HG02840 (cell line): ENCODE measurements around the gene EPHA5.

ENCODE experiments used
- ATAC-seq: cut with Tn5 transposase; IDR thresholded peaks from one replicate; pipeline ENCODE4 v1.9.1; 2021; ENCODE audit warnings: mild to moderate bottlenecking, moderate library complexity, moderate number of reproducible peaks; ENCODE audit not compliant: unreplicated experiment, low FRiP score

The EPHA5 gene

DNA sequence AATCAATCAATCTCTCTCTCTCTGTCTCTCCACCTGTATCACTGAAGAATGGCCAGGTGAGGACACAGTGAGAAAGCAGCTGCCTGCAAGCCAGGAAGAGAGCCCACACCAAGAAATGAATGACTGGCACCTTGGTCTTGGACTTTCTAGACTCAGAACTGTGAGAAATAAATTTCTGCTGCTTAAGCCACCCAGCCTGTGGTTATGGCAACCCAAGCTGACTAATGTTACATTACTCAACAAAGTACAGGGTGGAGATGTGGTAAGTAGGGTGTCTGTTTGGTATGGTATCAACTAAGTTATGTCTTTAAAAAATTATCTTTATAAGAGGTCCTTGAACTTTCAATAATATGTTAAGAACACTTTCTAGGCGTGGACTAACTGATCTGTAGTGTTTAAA is 159.3 kb downstream of the EPHA5 start:
- no peak for ATAC-seq

DNA sequence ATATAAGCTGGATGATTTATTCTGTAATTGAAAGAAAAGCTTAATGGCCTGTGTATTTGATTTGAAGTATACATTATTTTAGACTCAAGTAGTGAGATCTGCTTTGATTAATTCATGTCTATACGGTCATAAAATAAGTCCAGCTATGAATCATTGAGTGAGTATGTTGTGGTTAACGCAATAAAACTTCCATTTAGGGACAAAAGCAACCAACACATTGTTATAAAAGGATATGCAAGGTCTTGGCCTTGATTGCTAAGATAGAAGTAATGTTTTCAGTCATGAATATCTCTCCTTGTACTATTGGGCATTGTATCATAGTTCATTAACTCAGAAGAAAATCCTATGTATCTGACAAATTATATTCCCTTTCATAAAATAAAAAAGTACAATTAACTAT is 162.1 kb downstream of the EPHA5 start:
- no peak for ATAC-seq

DNA sequence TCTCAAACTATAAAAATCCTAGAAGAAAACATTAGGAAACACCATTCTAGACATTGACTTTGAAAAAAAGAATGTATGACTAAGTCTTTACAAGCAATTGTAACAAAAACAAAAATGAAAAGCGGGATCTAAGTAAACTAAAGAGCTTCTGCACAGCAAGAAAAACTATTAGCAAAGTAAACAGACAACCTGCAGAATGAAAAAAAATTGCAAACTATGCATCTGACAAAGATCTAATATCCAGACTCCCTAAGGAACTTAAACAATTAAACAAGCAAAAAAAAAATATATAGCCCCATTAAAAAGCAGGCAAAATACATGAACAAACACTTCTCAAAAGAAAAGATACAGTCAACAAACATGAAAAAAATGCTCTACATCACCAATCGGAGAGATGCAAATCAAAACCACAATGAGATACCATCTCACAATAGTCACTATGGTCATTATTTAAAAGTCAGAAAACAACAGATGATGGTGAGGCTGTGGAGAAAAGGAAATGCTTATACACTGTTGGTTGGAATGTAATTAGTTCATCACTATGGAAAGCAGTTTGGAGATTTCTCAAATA is 168.1 kb downstream of the EPHA5 start:
- no peak for ATAC-seq

- no peak for ATAC-seq
Observed at GRCh38 chr4:65498606-65499005, 171.7 kb downstream of the EPHA5 start.

GRCh38 chr4:65495439-65495838 is 174.8 kb downstream of the EPHA5 start:
- no peak for ATAC-seq

GRCh38 chr4:65482410-65482809 is 187.9 kb downstream of the EPHA5 start:
- no peak for ATAC-seq

- no peak for ATAC-seq
Observed at GRCh38 chr4:65472531-65472930, 197.8 kb downstream of the EPHA5 start.

GRCh38 chr4:65467068-65467680 is 203.1 kb downstream of the EPHA5 start:
- no peak for ATAC-seq

DNA sequence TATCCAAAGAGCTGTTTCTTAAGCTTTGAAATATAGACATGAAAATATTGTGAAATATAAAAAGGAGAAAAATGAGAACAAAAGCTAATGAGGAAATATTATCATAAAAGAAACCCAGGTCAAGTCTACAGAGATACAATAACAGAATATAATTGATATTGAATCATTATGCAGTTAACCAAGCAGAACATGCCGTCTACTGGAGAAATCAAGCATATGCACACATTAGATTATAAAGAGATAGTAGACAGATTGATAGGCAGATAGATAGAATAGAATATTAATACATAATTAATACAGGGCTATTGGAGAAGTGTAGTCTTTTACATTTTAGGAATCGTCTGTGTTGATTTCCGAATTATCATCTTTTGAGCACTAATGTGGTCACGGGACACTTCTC is 208.5 kb downstream of the EPHA5 start:
- no peak for ATAC-seq

DNA sequence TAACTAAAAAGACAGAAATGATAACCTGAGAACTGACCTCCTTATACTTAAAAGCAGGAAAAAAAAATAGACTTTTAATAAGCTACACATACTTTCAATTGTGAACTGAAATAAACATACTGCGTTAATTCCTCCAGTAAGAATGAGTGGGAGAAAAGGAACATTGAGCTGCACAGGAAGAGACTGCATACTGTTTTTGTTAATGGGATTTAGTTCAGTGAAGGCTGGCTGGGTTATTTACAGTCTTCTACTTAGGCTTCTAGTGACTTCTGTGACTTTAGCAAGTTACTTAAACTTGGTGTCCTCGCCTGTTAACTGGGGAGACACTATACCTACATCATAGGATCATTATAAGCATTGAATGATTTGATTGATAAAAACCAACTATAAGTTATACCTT is 213.3 kb downstream of the EPHA5 start:
- no peak for ATAC-seq

GRCh38 chr4:65456579-65456978 is 213.7 kb downstream of the EPHA5 start:
- ATAC-seq: no peak

GRCh38 chr4:65453398-65453797 is 216.9 kb downstream of the EPHA5 start:
- no peak for ATAC-seq

DNA sequence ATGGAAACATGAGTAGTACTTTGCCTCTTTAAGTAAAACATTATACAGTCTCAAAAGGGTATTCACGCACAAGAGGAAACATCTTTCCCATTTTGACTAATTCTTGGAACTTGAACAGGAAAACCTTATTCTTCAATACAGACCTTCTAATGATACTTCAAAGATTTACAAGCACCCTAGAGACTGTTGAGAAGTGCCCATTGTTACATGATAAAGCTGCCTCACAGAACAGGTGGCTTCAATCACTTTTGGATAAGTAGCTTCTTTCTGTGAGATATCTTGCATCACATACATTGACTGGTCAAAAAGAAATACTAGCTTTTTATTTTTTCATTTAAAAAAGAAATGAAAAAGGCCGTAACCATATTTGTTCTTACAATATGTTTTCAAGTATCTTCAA is 219.4 kb downstream of the EPHA5 start:
- no peak for ATAC-seq

DNA sequence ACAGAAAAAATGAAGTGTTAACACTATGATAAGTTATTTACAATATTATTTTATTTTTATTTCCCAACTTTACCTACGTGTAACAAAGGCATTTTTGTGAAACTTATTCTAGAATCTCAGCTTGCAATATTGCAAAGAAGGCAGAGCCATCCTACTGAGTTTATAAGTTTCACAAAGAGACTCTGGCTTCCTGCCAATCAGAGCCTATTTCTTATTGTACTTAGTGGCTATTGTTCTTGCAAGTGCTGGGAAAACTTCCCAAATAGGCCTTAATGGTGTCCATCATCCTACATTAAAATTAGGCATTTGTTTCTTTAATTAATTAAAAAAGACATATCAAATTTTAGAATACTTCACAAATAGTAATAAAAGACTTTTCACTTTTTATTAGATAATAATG is 233.2 kb downstream of the EPHA5 start:
- no peak for ATAC-seq

GRCh38 chr4:65422109-65422508 is 248.2 kb downstream of the EPHA5 start:
- no peak for ATAC-seq

GRCh38 chr4:65420036-65420435 is 250.3 kb downstream of the EPHA5 start:
- ATAC-seq: no peak

- no peak for ATAC-seq
Observed at GRCh38 chr4:65416891-65417290, 253.4 kb downstream of the EPHA5 start.

GRCh38 chr4:65407483-65407882 is 262.8 kb downstream of the EPHA5 start:
- no peak for ATAC-seq

GRCh38 chr4:65401083-65401482 is 269.2 kb downstream of the EPHA5 start:
- no peak for ATAC-seq

GRCh38 chr4:65399084-65399483 is 271.2 kb downstream of the EPHA5 start:
- no peak for ATAC-seq

DNA sequence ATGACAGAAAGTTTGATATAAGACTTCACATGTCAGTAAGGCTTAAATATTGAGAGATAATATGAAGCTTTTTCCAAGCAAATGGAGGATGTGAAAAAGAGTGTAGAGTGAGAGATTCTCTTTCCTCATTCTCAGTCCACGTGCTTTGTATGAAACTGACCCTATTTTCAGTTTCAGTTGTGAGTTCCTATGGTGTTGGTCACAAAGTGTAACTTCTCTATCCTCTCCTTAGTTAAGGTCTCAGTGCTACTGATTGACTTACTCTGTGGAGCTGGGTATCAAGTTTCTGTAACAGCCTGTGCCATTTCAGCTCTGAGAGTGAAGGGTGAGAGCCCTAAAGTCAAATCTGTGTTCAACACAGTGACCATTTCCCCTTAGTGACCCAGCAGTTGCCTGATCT is 277.2 kb downstream of the EPHA5 start:
- no peak for ATAC-seq

- no peak for ATAC-seq
Observed at GRCh38 chr4:65392488-65392887, 277.8 kb downstream of the EPHA5 start.

DNA sequence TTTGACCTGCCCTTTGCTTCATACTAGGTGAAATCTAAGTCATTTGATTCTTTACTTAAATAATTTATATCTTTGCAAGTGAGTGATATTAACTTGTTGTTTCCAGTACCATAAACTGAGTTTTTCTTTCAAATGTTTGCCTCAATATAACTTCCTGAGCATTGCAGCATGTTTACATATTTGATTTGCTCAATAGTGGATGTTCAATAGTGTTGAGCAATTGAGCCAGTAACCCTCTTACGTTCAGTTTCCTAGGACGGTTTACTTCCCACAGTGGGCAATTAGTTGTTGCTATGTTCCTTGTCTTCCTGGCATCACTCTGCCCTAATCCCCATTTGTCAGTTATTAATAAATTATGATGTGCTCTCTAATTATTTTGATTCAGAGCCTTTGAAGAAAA is 278.5 kb downstream of the EPHA5 start:
- ATAC-seq: no peak
